GM04503 (cell line): ENCODE data around the gene NUTM1.
A peak's percentile ranks its signal among the peaks of the same experiment; 100 is the strongest.
"Not testable (repeated sequence)": the region's sequence is repeated elsewhere in the genome, so short reads cannot be mapped to it uniquely, and the experiment has no call there.

Experiments used
- DNase-seq: peaks from one replicate; pipeline ENCODE4 v3.0.0-alpha.2; 2012; ENCODE audit warnings: low read depth

Gene NUTM1

DNA sequence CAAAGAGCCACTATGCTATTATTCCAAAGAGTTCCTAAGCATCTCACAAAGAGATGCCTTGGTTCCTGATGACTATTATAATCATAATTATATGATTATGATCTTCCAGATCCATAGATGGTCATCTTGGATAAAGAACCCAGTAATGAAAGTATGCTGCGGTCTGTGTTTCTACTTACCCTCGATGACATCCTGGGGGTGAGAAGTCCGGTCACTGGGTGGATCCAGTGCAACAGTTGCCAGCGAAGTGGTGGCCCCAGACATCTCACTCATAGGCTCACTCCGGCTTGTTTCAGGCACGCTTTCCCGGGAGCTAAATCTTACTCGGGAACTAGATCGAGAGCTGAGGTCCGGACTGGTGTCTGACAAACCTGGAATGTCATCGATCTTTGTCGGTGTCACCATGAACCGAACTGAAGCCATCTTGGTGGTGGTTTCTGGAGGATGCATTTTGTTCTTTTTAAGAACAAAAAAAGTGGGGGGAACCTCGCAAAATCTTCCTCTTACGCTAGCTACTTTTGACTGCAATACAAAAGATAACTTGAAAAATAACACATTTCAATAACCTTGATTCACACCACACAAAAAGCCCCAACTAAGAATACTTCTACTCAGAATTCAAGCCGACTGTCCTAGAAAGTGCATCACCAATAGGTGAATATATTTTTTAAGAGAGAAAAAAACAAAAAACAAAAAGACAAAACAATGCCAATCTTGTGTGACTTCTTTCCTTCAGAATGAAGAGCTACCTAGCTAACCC, 6.7 kb upstream of the NUTM1 start:
- no peak for DNase-seq

DNA sequence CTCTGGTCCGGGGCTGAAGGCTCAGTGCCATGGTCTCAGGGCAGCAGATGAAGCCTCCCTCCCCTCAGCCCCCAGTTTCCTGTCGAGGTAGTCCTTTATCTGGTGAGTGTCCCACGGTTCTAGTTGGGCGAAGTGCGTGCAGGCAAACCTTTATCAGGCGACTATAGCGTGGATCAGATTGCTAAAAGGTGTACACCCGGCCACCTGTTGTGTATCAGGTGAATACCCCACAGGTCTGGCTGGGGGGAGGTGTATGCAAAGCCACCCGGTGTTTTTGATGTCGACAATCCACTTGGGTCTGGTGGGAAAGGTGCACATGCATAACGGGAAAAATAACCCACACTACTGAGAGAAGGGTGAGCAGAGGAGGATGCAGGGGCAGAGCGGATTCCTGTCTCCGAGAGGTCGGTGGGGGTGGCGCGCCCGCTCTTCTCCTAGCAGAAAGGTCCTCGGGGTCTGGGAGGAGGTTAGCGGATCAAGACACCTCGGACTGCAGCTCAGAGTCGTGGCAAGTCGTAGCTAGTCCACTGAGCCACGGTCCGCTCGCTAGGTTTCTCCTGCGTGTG, 6.0 kb upstream of the NUTM1 start:
- no peak for DNase-seq

DNA sequence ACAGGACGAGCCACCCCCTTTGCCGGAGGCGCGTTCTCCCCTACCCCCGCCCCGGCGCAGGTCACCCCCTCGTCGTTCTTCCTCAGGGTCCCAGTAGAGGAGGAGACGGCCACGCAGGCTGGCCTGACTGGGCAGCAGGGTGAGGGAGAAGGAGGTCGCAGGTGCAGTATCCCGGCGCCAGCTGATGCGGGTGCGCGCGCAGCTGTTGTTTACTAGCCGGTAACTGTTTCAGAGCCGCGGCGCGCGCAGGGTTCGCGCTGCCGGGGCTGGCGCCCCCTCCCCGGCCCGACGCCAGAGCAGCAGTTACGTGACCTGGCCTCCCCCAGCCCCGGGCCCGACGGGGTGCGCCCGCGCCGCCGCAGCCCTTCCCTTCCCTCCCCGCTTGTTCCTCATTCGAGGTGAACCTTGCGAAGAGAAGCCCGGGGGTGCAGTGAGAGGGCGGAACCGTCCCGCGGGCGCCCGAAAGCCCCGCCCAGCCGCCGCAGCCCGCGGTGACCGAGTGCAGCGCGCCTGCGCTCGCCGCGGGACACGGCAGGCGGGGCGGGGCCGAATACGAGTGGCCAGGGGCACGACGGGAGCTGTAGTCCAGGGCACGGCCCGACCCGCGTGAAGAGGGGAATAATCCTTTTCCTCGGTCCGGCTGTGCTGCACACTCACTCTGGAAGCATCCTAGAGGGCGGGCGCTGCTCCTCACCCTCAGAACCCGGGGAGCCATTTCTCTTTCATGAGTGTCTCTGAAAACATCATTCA, 5.4 kb upstream of the NUTM1 start, which contains the start of gene SLC12A6:
Gene SLC12A6, minus strand, starts transcription at position 225 of the 750 bp plus-strand sequence. CDS start 1,101 bp downstream, outside the sequence.
- DNase-seq = peak; percentile 49

DNA sequence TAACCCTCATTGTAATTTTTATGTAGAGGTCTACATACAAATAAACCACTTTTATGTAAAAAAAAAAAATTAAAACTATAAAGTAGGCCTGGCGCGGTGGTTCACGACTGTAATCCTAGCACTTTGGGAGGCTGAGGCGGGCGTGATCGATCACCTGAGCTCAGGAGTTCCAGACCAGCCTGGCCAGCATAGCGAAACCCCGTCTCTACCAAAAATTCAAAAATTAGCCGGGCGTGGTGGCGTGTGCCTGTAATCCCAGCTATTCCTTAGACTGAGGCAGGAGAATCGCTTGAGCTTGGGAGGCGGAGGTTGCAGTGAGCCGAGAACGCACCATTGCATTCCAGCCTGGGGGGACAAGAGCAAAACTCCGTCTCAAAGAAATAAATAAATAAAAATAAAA, 4.8 kb upstream of the NUTM1 start:
- DNase-seq = no peak

DNA sequence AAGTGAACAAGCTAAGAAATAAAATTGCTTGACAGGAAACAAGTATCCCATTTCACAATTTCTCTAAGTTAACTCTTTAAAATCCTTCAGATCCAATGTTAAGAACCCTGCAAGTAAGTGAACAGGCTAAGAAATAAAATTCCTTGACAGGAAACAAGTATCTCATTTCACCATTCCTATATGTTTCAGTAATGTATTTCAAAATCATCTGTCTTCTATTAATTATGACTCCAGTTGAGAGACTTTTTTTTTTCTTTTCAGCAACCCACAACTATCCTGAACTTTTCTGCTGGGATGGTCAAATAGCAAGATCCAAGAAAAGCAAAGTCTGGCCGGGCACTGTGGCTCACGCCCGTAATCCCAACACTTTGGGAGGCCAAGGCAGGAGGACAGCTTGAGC, 3.2 kb upstream of the NUTM1 start:
- no peak for DNase-seq

DNA sequence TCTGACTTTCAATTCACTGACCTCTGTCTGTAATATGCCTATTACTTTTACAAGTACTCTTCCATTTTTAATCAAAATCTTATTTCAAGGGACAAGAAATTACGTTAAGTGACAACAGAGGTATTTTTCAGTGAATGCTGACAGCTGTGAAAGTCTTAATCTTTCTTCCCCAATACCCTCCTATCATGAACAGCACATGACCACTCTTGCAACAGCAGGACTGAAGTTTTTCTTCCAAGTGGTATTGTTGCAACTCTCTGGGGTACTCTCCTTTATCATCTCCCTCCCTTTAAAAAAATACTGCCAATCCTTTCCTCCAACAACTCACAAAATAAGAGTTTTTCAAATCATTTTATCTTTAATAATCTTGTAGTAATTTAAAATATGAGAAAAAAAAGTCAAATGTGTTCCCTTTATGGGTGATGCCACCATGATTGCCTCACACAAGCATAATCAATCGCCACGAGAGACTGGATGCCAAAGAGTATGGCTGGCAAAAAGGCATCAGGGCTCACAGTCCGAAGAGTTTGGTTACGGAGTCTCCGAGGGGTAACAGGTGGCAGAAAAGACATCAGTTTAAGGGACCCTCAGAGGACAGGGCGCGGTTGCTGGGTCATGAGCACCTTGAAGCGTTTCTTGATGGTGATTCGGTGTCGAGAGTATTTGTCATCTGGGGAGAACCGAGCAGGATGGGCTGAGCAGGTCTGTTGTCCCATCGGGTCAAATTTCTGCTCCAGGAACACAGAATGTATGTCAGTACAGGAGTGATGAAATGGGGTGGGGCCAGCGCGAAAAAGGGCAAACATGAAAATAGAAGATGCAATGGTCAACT, 1.5 kb upstream of the NUTM1 start:
- no peak for DNase-seq

DNA sequence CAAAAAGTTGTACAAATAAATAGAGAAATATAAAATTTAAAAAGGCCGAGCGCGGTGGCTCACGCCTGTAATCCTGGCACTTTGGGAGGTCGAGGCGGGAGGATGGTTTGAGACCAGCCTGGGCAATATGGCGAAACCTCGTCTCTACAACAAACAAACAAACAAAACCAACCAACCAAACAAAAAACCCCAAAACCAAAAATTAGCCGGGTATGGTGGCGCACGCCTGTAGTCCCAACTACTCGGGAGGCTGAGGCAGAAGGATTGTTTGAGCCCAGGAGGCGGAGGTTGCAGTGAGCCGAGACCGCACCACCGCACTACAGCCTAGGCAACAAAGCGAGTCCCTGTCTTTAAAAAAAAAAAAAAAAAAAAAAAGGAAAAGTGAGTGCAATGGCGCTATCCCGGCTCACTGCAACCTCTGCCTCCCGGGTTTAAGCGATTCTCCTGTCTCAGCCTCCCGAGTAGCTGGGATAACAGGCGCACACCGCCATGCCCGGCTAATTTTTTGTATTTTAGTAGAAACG, 840 bp upstream of the NUTM1 start:
- DNase-seq = not testable (repeated sequence)

DNA sequence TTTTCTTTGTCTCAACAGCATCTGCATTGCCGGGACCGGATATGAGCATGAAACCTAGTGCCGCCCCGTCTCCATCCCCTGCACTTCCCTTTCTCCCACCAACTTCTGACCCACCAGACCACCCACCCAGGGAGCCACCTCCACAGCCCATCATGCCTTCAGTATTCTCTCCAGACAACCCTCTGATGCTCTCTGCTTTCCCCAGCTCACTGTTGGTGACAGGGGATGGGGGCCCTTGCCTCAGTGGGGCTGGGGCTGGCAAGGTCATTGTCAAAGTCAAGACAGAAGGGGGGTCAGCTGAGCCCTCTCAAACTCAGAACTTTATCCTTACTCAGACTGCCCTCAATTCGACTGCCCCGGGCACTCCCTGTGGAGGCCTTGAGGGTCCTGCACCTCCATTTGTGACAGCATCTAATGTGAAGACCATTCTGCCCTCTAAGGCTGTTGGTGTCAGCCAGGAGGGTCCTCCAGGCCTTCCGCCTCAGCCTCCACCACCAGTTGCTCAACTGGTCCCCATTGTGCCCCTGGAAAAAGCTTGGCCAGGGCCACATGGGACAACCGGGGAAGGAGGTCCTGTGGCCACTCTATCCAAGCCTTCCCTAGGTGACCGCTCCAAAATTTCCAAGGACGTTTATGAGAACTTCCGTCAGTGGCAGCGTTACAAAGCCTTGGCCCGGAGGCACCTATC, 5.0 kb downstream of the NUTM1 start:
- no peak for DNase-seq

DNA sequence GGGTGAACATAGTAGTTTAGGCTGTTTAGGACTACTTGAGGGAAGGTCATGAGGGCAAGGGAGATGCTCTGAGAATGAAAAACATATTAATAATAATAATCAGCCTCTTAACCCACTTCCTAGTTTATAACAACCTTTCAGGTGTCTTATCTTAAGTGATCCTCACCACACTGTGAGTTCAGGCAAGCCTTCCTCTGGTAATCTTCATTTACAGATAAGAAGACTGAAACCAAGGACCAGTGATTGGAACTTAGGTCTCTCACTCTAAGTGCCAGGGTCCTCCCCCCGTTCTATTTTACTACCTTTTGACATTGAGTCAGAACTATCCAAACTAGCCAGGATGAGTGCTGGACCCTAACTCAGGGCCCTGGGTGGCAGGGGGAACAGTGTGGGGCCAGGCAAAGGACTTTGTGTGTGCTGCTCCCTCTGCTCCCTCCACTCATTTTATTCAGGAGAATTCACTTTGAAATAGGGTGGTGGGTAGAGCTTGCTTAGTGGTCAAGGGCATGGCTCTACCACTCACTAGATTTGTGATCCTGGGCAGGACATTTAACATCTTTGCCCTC, 5.7 kb downstream of the NUTM1 start:
- no peak for DNase-seq

DNA sequence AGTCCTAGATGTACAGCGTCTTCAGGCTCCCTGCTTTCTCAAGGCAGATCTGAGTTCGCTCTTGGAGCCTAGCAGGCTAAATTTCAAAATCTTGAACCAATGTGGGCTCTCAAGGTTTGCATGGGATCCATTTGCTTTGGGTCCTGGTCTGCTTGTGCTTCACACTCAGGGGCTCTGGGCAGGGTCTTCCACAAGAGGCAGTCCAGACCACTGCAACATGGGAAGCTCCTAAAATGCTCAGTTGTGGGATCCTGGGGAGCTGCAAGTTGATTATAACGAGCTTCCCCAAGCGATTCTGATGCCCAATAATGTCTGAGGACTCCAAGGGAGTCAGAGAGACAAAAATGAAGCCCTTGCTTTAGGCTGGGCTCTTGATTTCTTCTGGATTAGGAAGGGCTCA, 6.7 kb downstream of the NUTM1 start:
- DNase-seq = no peak

DNA sequence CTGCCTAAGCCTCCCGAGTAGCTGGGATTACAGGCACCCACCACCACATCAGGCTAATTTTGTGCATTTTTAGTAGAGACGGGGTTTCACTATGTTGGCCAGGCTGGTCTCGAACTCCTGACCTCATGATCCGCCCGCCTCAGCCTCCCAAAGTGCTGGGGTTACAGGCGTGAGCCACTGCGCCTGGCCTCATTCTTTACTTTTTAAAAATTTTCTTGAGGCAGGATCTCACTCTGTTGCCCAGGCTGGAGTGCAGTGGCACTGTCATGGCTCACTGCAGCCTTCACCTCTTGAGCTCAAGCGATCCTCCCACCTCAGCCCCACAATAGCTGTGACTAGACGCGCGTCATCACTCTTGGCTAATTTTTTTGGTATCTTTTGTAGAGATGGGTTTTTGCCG, 9.9 kb downstream of the NUTM1 start:
- not testable (repeated sequence) for DNase-seq

DNA sequence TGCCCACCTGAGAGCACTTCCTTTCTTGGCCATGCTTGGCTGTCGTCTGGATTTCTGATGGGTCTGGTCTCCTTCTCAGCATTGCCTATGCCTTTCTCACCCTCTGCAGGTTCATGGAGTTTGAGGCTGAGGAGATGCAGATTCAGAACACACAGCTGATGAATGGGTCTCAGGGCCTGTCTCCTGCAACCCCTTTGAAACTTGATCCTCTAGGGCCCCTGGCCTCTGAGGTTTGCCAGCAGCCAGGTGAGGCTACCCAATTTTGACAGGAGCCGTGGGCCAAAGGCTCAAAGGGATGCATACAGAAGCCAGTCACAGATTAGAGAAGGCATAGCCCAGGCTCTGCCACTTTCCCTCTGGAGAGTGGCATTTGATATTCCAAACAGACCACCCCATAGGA, 10.5 kb downstream of the NUTM1 start:
- no peak for DNase-seq

DNA sequence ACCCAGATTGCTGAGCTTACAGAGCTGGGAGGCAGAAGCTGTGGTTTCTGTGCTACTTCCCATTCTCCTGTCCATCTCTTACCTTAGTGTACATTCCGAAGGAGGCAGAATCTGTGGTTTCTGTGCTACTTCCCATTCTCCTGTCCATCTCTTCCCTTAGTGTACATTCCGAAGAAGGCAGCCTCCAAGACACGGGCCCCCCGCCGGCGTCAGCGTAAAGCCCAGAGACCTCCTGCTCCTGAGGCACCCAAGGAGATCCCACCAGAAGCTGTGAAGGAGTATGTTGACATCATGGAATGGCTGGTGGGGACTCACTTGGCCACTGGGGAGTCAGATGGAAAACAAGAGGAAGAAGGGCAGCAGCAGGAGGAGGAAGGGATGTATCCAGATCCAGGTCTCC, 11.2 kb downstream of the NUTM1 start:
- no peak for DNase-seq

DNA sequence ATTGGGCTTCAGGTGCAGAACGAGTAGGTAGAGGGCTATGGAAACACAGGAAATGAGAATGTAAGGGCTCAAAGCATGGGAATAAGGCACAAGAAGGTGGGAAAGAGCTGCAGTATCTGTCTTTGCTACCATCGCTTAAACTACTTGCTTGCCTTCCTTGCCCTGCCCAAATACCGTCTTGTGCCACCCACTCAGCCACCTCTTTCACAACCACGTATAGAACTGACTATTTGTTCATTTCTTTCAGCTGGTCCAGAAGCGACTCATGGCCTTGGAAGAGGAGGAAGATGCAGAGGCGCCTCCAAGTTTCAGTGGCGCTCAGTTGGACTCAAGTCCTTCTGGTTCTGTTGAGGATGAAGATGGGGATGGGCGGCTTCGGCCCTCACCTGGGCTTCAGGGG, 12.1 kb downstream of the NUTM1 start:
- no peak for DNase-seq

DNA sequence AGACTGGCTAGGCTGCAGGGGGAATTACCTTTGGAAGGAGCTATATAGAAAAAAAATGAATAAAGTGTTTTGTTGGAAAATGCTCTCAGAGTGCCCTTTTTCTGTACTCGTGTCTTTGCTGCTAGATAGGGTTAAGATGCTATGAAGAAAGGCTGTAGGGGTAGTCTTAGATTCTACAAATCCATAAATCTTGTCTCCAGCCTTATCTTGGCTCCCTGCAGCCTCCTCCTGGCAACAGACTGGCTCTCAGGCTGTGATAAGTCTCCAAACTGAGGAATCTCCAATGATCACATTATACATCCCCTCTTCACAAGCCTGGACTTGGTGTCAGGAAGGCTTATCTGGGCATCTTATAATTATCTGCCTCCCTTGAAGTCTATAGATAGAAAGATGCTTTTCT, 14.5 kb downstream of the NUTM1 start:
- no peak for DNase-seq

DNA sequence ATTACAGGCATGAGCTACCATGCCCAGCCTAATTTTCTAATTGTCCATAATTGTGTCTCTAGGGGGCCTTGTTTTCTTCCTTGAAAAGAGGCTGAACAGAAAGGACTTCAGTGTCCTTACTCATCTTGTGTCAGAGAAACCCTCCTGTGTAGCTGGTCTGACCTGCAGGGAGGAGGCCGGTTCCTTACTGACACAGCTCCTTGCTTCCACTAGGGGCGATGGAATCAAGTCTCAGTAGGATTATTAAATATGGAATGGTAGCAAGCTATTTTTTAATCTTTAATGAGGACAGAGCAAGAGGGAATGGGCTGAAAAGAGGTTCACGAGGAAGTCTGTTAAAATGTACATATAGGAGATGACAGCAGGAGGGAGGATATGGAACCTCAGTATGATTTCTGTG, 15.3 kb downstream of the NUTM1 start:
- no peak for DNase-seq

DNA sequence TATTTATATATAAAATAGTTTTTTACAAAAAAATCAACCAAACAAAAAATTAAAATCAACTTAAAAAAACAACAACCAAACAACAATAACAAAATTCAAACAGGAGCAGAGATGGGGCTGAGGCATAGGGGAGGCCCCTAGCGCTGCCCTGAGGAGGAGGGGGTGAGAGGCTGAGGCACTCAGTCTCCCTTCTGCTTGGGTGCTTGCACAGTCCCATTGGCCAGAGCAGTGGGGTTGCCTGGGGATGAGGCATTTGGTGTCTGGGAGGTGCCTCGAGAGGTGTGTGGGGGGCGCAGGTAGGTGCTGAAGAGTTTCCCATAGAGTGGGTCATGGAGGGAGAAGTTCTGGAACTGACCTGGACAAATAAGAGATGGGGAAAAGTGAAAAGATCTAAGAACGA, 15.8 kb downstream of the NUTM1 start:
- no peak for DNase-seq

DNA sequence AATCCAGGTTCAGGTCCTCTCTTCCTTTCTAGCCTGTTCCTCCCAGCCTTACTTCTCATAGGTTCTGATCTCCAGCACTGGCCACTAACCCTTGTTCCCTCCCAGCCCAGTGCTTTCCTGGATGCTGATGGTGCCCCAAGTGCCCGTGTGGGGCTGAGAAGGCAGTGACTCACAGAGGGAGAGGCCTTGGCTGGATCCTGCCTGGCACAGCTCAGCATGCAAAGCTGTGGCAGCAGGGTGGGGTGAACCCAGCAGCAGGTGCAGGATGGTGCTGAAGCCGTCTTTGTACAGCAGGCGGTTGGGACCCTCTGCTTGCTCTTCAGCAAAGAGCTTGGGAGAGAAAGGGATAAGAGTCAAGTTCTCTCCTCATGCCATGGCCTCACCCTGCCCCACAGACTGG, 16.3 kb downstream of the NUTM1 start:
- DNase-seq = no peak

DNA sequence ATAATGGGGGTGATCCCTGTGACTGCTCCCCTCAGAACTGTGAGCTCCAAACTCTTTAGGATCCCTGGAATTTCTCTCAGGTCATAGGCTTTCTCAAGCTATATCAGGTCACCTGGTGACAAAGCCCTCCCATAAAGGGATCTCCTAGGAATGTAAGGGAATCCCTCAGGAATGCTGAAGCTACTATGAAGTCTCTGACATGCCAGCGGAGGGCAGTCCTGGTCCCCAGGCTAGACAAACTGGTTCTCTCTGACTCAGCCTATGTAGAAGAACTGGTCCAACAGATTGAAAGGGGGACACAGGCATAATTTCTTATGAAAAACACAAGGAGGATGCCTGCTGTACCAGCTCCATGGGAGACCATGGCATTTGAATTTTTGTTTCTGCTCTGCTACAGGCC, 17.2 kb downstream of the NUTM1 start:
- no peak for DNase-seq

DNA sequence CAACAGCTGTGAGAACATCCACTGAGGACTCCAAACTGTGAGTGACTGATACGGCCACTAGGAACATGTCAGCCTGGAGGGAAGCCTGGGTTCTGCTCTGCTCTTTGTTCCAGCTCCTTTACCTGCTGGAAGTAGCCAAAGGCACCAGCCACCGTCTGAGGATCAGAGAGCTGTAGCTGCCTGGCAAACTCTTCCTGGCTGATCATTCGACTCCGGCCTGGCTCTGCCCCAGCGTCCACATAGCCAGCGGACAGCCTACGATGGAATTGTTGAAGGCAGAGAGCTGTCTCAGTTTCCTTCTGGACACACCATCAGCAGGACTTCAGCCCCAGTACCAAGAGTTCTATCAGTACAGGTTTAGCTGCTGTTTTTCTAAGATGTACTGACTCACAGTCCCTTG, 18.2 kb downstream of the NUTM1 start:
- no peak for DNase-seq
